CD4-positive, alpha-beta T cell (primary cell): ENCODE data around the gene RAPGEF1. TPM values are rescaled to one million over a fixed set of nuclear protein-coding genes. Genes with fewer than 3 reads are reported as not detected.

Source experiments
- ATAC-seq: fragments of 200-7000 bp; cut with Tn5 transposase; one replicate; pipeline ENCODE4 v1.10.0; 2022; ENCODE audit warnings: mild to moderate bottlenecking; ENCODE audit not compliant: poor library complexity
- CTCF ChIA-PET: fragments of 350-600 bp; sonication (Branson Sonifier 250); formaldehyde crosslinking; loops from one replicate; lab custom pipeline; 2021; ENCODE audit warnings: antibody characterized with exemption, inconsistent platforms; lab: Charles Lee
- POLR2A ChIA-PET: fragments of 350-600 bp; sonication (Branson Sonifier 250); formaldehyde crosslinking; loops from one replicate; lab custom pipeline; 2021; ENCODE audit warnings: antibody characterized with exemption, inconsistent platforms; lab: Charles Lee
- DNase-seq, 14 experiments: peaks; one replicate each; pipeline ENCODE4 v3.0.0-alpha.2; 2013 to 2020; ENCODE audit warnings: mixed read lengths in 2 of 14
- H3K27ac ChIP-seq, 2 donors: one replicate each; pipeline versions ENCODE4 v1.5.1 to v1.7.0; 2013; ENCODE audit warnings: low read length in 2 of 2, low read depth in 1 of 2, mild to moderate bottlenecking in 1 of 2
- H3K27me3 ChIP-seq, 2 experiments: 1 replicate in 1 of 2; 2 replicates in 1 of 2; pipeline versions ENCODE4 v1.6.1 to v1.7.0; 2013; ENCODE audit warnings: low read length in 2 of 2, control low read depth in 1 of 2, mild to moderate bottlenecking in 1 of 2, moderate library complexity in 1 of 2; ENCODE audit not compliant: insufficient read depth in 2 of 2, control insufficient read depth in 1 of 2
- H3K36me3 ChIP-seq: one replicate; pipeline ENCODE4 v1.6.1; 2013; ENCODE audit warnings: low read length, control low read depth; ENCODE audit not compliant: insufficient read depth
- H3K4me1 ChIP-seq: one replicate; pipeline ENCODE4 v1.6.1; 2013; ENCODE audit warnings: low read length, control low read depth; ENCODE audit not compliant: insufficient read depth
- H3K4me3 ChIP-seq: one replicate; pipeline ENCODE4 v1.5.1; 2013; ENCODE audit warnings: mild to moderate bottlenecking, low read length, moderate library complexity
- H3K9me3 ChIP-seq, 2 experiments: 1 replicate in 1 of 2; 2 replicates in 1 of 2; pipeline versions ENCODE4 v1.6.1 to v1.7.0; 2013; ENCODE audit warnings: low read length in 2 of 2, mild to moderate bottlenecking in 2 of 2, control low read depth in 1 of 2, moderate library complexity in 1 of 2; ENCODE audit not compliant: control insufficient read depth in 1 of 2, insufficient read depth in 1 of 2
- H3K27ac Mint-ChIP-seq: one replicate; pipeline ENCODE4 v1.8.0; 2020; ENCODE audit warnings: mixed read lengths
- H3K27me3 Mint-ChIP-seq: one replicate; pipeline ENCODE4 v1.8.0; 2021; ENCODE audit warnings: mixed read lengths
- H3K36me3 Mint-ChIP-seq: one replicate; pipeline ENCODE4 v1.8.0; 2021; ENCODE audit warnings: low read depth, mixed read lengths
- H3K4me1 Mint-ChIP-seq: one replicate; pipeline ENCODE4 v1.8.0; 2021; ENCODE audit warnings: low read depth, mixed read lengths
- H3K4me3 Mint-ChIP-seq: one replicate; pipeline ENCODE4 v1.8.0; 2020; ENCODE audit warnings: mild to moderate bottlenecking, mixed read lengths
- H3K9me3 Mint-ChIP-seq: one replicate; pipeline ENCODE4 v1.8.0; 2020; ENCODE audit warnings: mixed read lengths
- intact Hi-C, 2 experiments: fragments of 100-400 bp; cut with DNase I in 1 of 2; cut with micrococcal nuclease in 1 of 2; formaldehyde crosslinking; loops; one replicate each; pipeline versions ENCODE4 v1.15.1 to v1.9.0; 2023 to 2025; cut with DNase I, micrococcal nuclease
- total RNA-seq, 174 experiments: library from RNA in 2 of 174; stranded (reverse) in 2 of 174; gene quantifications; one replicate each; pipeline ENCODE4 v1.2.3 and lab custom pipeline; 2021 to 2026
- TF ChIP-seq, protein P1 (sequence below): fragments of 200-600 bp; IDR thresholded peaks from one replicate; pipeline ENCODE4 v1.8.0; 2022; ENCODE audit warnings: antibody characterized with exemption, mild to moderate bottlenecking

RAPGEF1 gene
- total RNA-seq, 2 experiments from 2014 or later, result 130 to 134 TPM

DNA sequence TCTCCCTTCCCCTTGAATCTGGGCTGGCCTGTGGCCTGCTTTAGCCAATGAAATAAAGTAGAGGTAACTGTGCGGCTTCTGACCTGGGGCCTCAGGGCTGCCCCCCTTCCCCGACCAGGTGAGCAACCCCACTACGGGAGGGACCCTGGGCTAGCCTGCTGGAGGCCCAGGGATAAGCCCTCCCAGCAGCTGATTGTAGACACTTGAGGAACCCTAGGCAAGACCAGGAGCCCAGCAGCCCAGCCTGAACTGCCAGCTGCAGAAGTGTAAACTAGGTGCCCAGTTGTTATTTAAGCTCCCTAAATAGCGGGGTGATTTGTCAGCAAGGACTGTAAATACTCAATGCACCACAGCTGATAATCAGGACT is 41.3 kb downstream of the RAPGEF1 start:
- intact Hi-C loops, result no loop called here
- H3K9me3 ChIP-seq, result no peaks in the 10 kb centered on the region
- no peaks in the 10 kb centered on the region for H3K27me3 ChIP-seq
- DNase-seq (no peak), ATAC-seq (no peak)
- H3K4me1 ChIP-seq, result peaks cover 69% of the 10 kb centered on the region
- CTCF ChIA-PET, result interaction anchor here (0.9 to 1.8 kb wide), 2 partner anchors 11 to 27 kb away, joined by 3 to 4 read pairs; no protein-coding TSS in a partner anchor
- no peaks in the 10 kb centered on the region for H3K36me3 Mint-ChIP-seq
- peaks cover 96% of the 10 kb centered on the region for H3K4me1 Mint-ChIP-seq
- H3K27me3 Mint-ChIP-seq, result no peaks in the 10 kb centered on the region
- no peak overlapping the region for H3K4me3 ChIP-seq
- H3K9me3 Mint-ChIP-seq, result no peaks in the 10 kb centered on the region
- no peak overlapping the region for H3K4me3 Mint-ChIP-seq
- TF ChIP-seq, protein P1, sequence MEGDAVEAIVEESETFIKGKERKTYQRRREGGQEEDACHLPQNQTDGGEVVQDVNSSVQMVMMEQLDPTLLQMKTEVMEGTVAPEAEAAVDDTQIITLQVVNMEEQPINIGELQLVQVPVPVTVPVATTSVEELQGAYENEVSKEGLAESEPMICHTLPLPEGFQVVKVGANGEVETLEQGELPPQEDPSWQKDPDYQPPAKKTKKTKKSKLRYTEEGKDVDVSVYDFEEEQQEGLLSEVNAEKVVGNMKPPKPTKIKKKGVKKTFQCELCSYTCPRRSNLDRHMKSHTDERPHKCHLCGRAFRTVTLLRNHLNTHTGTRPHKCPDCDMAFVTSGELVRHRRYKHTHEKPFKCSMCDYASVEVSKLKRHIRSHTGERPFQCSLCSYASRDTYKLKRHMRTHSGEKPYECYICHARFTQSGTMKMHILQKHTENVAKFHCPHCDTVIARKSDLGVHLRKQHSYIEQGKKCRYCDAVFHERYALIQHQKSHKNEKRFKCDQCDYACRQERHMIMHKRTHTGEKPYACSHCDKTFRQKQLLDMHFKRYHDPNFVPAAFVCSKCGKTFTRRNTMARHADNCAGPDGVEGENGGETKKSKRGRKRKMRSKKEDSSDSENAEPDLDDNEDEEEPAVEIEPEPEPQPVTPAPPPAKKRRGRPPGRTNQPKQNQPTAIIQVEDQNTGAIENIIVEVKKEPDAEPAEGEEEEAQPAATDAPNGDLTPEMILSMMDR, result no peak
- no peak overlapping the region for H3K27ac ChIP-seq
- H3K27ac Mint-ChIP-seq, result peak overlapping the region; percentile 59
- H3K36me3 ChIP-seq, result no peaks in the 10 kb centered on the region
- POLR2A ChIA-PET, result interaction anchor here (1.3 to 1.4 kb wide), 2 partner anchors 22 to 32 kb away, joined by 4 read pairs; no protein-coding TSS in a partner anchor

DNA sequence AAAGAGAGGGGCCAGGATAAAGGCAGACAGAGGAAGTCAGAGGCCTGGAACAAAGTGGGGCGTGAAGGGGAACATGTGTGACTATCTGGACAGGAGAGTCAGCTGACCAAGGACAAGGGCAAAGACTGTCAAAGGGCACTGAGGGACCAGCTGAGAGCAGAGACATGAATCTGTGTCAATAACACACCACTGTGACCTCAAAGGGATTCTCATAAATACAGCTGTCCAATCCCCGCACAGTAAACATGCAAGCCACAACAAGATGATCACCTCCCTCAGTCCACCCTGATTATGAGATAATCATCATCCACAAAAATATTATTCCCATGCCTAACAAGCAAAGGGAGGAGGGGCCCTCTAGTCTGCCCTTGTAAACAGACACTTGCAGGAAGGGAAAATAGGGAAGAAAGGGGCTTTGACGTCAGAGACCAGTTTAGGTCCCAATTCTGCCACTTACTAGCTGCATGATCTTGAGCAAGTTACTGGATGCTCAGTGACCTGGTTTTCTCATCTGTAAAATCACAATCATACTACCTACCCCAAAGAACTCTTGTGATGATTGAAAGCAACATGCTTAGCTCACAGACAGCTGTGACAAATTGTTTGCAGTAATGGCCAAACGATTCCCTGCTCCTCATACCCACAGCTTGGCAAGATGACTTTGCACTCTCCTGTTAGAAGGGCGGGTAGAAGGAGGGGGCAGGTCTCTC is 41.8 kb downstream of the RAPGEF1 start:
- Mint-ChIP-seq H3K9me3 (no peaks in the 10 kb centered on the region), H3K4me1 (peaks cover 96% of the 10 kb centered on the region), H3K36me3 (no peaks in the 10 kb centered on the region), H3K4me3 (no peak overlapping the region), H3K27ac (peak overlapping the region; percentile 59), H3K27me3 (no peaks in the 10 kb centered on the region)
- peaks cover 67% of the 10 kb centered on the region for H3K4me1 ChIP-seq
- CTCF ChIA-PET, result interaction anchor here (0.9 to 1.8 kb wide), 4 partner anchors 12 to 67 kb away, joined by 3 to 4 read pairs (median 4); no protein-coding TSS in a partner anchor
- peak in 2 of 14 experiments; percentile 50 to 56 for DNase-seq
- peak; percentile 45 for ATAC-seq
- intact Hi-C loops, result no loop called here
- TF ChIP-seq, protein P1, result no peak
- H3K27me3 ChIP-seq, result no peaks in the 10 kb centered on the region
- H3K9me3 ChIP-seq, result no peaks in the 10 kb centered on the region
- H3K27ac ChIP-seq, result no peak overlapping the region
- POLR2A ChIA-PET, result interaction anchor here (1.1 to 1.4 kb wide), 4 partner anchors 12 to 32 kb away, joined by 4 to 5 read pairs (median 4); no protein-coding TSS in a partner anchor
- H3K4me3 ChIP-seq, result no peak overlapping the region
- H3K36me3 ChIP-seq, result no peaks in the 10 kb centered on the region

DNA sequence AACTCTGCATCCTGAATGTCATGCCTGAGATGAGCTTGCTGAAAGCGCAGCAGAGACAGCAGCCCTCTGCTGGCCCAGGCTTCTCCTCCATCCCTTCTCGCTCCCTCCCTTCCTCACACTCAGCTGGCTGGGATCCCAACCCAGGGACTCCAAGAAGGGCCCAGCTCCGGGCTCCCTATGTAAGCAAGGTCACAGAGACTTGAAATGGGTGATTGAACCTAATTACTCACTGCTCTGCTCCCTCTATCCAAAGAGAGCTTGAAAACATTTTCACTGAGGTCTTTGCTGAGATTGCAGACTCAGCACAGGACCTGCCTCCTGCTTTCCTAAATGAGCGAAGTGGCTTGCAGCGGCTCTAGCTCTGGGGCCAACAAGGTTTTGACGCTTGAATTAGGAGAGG is 42.8 kb downstream of the RAPGEF1 start:
- no peaks in the 10 kb centered on the region for H3K27me3 Mint-ChIP-seq
- no peaks in the 10 kb centered on the region for H3K36me3 Mint-ChIP-seq
- no peak overlapping the region for H3K4me3 ChIP-seq
- CTCF ChIA-PET, result interaction anchor here (1.0 to 1.8 kb wide), 4 partner anchors 13 to 66 kb away, joined by 3 to 4 read pairs (median 4); no protein-coding TSS in a partner anchor
- intact Hi-C loops, result no loop called here
- no peaks in the 10 kb centered on the region for H3K9me3 Mint-ChIP-seq
- no peaks in the 10 kb centered on the region for H3K27me3 ChIP-seq
- DNase-seq (no peak), ATAC-seq (no peak)
- H3K4me1 ChIP-seq, result peaks cover 72% of the 10 kb centered on the region
- H3K36me3 ChIP-seq, result no peaks in the 10 kb centered on the region
- H3K4me1 Mint-ChIP-seq, result peaks cover 96% of the 10 kb centered on the region
- POLR2A ChIA-PET, result interaction anchor here (1.2 to 1.4 kb wide), 3 partner anchors 16 to 31 kb away, joined by 4 read pairs; no protein-coding TSS in a partner anchor
- H3K9me3 ChIP-seq, result no peaks in the 10 kb centered on the region
- no peak overlapping the region for H3K4me3 Mint-ChIP-seq
- H3K27ac ChIP-seq, result no peak overlapping the region
- no peak overlapping the region for H3K27ac Mint-ChIP-seq
- TF ChIP-seq, protein P1, result no peak
